Stimulated activated CD4-positive, alpha-beta T cell treated with anti-CD3 and anti-CD28 coated beads, Interleukin-12 subunit alpha, Interleukin-12 subunit beta, amount 100 ng/mL, for 4 hours (primary cell): Measurements from ENCODE around the gene COBLL1.

Experiments
- DNase-seq: peaks from one replicate; pipeline ENCODE4 v3.0.0-alpha.2; 2020

COBLL1 gene

DNA sequence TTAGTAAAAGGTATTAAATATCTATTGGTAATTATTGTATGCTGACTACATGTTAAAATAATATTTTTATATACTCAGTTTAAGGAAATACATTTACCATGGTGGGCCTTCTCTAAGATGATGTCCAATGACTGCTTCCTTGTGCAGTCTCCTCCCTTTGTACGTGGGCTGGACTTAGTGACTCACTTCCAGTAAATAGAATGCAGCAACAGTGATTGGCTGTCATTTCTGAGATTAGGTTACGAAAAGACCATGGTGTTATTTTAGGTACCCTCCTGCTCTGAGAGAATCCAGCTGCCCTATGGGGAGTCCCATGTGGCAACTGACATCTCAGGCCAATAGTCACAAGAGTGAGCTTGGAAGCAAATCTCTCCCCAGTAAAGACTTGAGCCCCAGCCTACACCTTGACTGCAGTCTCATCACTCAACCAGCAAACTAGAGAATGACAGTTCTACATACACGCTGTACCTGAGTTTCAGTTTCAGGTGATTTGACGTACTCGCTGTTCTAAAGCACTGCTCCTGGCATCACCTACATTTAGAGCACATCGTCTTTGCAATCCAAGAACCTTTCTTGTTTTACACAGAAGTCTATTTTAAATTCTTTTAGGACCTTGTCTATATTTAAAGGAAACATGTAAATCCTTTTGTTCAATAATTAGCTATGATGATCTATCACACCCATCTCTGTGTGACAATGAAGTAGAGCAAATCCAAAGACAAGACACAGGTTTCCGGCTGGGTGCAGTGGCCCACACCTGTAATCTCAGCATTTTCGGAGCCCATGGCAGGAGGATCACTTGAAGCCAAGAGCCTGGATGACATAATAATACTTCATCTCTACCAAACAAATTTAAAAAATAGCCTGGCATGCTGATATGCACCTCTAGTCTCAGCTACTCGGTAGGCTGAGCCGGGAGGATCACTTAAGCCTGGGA lies 87.2 kb downstream of the COBLL1 start:
- DNase-seq: no peak

DNA sequence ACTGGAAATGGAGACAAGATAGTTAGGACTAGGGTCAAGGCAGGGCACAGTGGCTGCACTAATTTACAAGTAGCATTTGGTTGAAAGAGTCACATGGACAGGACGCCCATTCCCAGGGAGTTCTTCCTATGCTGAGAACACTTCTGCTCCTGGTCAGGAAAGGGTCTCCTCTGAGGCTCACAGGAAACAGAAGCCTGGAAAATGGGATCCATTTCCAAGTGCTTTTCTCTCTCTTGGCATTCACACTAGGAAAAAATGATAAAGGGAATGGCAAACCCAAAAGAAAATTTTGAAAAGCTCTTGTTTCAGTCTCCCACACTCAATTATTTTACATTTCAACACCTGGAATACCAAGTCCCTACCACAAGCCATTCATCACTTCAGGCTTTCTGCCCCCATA lies 88.7 kb downstream of the COBLL1 start:
- no peak for DNase-seq

DNA sequence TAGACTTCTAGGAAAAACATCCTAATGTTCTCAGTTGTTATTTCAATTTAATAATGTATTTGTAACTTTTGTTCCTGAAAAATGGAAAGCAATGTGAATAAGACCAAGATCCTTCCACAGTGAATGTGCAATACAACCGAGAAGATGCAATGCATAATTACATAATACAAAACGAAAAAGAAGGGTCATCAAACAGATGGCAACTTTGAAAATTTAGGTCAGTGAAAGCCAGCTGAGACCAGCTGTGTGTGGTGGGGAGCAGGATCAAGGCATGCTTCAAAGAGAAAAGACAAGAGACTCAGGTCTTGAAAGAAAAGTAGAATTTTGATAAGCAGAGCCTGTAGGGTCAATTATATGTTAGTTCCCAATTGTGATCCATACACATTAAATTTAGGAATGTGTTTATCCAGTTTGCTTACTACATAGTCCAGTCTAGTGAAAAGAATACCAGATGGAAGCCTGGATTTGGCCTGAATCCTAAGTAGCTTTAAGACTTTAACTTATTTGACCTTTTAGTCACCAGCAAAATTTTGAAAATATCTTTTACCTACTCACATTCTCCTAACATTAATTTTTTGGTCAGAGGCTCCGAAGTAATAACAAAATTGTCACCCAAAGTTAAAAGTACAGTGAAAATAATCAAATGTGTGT lies 93.7 kb downstream of the COBLL1 start:
- DNase-seq: no peak

DNA sequence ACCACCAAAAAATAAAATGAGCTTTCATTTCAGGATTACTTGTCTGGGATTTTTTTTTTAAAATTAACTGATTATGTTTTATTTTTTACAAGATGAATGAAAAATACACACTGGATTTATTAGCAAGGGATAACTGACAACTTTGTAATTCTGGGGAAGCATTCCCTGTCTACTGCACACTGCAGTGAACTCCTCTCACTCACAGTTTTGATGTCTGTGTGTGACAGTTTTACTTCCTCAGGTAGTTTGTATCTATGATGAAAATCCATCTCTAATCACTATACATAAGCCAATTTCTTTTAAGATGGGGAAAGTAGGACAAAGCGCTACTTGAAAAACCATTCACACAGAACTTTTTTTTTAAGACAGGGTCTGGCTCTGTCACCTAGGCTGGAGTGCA lies 94.5 kb downstream of the COBLL1 start:
- no peak for DNase-seq

DNA sequence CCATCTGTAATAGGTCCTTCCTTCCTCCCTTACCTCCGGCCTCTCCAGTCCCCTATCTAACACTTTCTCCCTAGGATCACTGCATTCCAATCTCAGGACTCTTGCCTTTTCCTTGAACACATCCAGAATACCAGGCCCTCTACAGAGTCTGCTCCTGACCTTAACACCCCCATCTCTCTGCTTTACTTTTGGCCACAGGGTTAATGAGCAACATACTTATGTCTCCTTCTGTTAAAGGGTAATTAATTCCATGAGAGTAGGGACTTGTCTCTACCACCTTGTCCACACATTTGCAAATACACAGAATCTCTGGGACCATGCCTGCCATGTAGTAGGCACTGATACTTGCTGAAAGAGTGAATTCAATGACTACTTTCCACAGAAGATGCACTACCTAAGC lies 94.9 kb downstream of the COBLL1 start:
- DNase-seq: no peak

DNA sequence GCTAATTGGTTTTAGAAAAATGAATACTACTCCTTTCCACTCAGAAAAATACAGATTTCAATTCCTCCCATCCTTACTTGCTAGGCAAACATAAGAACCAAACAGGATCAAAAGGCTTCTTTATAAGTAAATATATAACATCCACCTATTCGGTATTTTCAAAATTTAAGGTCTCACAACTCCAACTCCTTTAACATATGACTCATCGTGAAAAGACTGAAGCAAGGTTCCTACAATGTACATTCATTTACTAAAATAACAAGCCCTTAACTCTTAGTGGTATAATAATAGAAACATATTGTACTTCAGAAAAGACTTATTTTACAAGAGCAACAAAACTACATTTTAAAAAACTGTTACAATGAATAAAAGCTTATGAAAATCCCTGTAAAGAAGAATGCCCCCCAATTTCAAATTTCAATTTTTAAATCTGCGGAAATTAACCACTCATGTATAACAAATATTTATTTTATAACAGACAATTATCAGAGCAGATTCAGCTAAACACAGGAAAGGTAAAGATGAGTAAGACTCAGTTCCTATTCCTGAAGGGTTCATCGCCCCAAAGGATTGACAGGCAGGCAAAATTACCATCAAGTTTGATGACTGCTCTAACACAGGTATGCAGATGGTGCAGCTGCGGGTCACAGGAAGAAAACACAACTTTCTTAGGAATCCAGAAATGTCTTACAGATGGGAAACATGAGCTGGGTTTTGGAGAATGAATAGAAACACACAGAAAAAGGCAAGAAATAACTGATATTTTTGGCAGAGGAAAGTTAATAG lies 96.4 kb downstream of the COBLL1 start:
- DNase-seq: no peak

DNA sequence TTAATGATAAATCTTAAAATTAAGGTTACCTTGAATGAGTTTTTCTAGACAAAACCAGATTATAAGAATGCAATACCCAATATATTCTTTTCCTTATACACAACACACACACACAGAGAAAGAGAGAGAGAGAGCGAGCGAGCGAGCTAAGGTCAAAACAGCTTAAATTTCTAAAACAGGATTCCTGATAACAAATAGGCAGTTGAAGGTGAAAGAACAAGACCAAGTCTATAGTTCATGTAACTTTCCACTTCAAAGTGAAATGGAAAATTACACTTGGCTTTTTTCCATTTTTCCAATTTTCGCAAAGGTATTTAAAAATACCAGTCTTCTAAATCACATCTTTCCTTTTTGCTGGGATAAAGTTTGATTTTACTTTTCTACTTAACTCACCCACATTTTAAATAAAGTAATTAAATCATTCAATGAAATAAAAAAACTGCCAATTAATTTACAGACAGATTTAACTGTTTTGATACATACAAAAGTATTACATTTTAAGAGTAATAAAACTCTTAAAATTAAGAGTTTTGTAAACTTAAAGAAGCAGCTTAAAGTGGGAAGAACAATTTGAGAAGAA lies 98.8 kb downstream of the COBLL1 start:
- DNase-seq: no peak

DNA sequence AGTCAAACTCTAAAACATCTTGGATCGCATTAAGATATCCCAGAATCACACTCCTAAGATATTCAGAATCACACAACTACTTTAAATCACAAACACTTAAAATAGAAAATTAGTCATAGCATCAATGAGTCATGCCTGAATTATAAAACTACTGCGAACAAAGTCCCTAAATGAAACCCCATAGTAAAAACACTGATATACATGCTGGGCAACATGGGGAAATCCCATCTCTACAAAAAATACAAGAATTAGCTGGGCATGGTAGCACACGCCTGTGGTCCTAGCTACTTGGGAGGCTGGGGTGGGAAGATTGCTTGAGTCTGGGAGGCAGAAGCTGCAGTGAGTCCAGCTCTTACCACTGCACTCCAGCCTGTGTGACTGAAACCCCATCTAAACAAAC lies 101.7 kb downstream of the COBLL1 start:
- no peak for DNase-seq

DNA sequence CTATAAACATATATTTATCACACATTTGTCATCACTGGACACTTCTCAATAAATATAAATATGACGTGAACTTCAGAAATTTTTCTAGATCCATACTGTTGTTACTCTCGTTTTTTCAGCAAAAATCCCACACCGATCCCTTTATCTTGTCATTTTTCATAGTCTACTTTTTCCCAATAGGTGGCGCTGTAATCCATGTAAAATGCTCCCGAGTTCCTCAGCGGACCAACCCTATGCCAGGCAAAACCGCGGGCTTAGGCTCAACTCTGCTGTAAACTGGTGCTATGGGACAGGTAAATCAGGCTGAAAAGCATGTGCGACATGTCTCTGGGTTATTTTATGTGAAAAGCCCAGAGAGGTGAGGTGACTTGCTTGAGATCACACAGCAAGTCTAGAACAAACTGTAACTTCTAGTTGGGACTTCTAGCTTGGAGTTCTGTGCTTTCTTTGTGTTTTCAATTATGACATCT lies 104.0 kb downstream of the COBLL1 start:
- no peak for DNase-seq

DNA sequence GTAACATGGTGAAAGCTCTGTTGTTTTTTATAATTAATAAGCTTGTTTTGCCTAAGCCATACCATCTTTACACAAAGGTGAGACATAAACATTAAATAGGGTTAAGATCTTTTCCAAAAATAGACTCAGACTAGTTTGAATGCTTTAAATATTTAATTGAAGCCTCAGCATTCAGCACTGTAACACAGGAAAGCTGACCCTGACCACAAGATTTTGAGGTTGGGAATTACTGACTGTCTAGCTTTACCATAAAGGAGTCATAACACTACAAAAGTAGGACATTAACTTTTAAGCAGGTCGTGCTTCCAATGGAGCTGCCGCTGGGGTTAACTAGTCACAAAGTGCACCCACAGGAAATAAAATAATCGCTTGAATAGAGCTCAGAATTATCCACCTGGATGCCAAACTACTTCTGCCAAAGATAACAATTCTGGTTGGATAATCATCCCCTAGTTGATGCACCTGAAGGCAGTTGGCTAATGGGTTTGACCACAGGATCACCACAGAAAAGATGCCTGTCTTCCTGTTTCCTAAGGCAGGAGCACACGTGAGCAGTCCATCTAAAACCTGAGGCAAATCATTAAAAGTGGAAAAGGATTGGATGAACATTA lies 106.2 kb downstream of the COBLL1 start:
- DNase-seq: no peak

DNA sequence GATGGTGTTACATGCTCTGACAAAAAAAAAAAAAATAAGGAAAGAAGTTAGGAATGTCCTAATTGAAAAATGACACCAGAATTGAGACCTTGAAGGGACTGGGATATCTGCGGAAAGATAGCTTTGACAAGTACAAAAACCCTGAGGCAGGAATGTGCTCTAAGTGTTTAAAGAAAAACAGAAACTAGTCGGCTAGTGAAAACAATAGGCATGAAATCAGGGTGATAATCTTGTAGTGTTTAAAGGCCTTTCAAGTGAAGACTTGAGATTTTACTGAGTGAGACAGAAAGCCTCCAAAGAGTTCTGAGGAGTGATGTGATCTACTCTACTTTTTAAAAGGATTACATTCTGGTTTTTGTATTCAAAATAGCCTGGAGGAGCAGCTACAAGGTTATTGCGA lies 107.4 kb downstream of the COBLL1 start:
- DNase-seq: no peak

DNA sequence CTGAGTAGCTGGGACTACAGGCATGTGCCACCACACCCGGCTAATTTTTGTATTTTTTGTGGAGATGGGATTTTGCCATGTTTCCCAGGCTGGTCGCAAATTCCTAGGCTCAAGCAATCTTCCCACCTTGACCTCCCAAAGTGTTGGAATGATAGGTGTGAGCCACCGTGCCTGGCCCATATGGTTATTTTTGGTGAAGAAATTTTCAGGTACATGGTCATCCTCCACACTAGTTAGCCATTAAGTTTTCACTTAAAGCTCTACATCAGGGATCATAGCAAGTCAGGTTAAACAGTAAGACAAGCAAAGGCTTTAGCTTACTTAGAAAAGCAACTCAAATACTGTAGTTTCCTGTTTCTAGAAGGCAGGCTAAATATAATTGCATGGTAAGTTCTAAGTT lies 116.1 kb downstream of the COBLL1 start:
- no peak for DNase-seq

DNA sequence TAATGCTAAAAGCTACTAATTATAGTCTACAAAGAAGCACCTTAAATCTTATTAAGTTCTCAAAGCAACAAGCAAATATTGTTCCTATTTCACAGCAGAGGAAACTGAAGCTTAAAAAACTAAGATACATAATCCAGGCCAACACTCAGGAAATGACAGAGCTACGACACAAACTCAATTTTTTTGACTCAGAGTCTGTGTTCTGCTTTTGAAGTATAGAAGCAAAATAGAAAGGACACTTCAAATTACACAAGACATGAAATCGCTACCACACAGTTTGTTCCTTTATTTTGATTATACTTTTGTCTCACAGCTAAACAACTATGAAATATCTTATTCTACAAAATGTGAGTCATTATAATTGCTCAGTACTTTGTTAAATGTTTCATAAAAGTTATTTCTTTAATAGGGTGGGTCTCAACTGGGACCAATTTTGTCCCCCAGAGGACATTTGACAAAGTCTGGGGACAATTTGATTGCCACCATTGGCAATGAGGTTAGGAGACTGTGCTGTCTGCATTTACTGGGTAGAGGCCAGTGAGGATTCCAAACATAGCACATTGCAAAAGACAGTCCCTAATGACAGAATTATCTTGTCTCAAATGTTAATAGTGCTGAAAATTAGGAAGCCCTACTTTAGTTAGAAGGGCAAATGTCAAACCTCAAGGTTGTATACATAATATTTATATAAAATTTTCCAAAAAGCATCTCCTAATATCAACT lies 118.8 kb downstream of the COBLL1 start:
- DNase-seq: no peak

DNA sequence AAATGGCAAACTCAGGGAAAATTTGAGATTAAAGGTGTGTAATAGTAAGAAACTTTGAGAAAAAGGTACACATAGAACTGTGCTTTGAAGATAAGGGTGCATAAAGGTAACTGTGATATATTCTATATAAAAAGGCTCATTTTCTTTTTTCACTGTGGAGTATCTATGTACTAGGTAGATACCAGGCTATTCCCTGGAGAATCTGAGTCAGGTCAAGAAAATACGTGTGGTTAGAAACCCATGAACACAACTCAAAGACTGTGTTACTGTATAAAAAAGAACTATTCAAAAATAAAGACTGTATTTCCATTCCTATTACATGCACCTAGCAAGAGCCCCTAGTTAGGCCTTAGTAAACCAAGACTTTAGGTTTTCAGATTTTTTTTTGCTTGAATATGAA lies 120.2 kb downstream of the COBLL1 start:
- no peak for DNase-seq

DNA sequence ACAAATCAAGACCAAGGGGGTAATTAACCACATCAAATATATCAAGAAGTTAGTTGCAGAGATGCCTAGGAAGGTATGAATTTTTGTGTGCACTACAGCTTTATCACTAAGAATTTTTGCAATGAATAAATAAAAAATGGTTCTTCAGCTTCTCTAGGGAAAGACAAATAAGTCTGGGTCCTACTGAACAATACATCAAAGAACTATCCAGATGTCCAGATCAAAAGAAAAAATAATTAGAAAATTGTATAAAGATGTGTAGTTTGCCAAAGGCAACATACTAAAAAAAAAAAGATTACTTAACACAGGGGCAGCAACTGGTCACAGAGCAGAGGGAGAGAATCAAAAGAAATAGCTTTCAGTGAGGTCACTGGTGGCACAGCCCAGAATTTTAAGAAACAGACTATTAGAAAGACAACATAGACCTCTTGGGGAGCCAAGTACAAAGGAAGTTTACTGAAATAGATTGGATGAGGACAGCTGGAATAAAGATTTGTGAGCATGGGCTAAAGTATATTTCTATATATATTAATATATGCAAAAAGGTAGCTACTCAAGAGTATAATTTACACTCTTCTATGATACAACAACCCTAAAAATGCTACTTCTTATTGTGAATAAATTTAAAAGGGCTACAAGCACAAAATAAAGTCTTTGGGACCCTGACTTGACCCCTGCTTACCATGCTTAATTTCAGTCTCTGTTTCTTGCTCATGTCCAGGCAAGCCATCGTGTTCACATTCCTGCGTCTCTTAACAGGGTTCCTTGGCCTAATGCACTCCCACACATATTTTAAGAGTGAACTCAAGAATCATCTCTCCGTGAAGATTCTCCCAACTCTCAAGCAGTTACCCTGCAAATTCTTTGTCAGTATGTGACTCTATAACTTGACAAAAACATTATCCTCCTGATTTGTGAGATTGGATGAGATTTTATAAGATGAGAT lies 121.4 kb downstream of the COBLL1 start:
- DNase-seq: no peak

DNA sequence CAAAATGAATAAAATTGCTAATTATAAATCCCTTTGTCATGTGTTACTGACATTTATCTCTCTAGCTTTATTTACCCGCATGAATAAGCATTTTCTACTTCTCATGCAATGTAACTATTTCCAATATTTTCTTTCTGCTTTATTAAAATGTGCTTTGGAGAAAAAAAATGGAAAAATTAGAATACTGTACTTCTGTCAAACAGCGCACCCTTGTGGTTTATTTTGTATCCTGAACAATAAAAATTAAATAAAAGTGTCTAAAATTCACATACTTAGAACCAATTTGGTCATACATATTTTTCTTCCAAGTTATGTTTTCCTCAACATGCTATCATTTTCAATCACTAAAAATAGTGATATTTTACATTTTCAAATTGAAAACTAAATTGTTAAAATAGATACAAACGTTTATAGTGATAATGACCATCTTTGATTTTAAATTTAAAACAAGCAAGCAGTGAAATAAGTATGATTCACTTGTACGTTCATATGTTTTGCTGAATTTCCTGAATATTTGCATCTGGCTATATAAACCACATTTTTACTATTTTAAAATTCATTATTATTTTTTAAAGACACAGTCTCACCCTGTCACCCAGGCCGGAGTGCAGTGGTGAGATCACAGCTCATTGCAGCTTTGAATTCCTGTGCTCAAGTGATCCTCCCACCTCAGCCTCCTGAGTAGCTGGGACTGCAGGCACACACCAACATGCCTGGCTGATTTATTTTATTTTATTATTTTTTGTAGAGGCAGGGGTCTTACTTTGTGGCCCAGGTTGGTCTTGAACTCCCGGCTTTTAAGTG lies 124.4 kb downstream of the COBLL1 start:
- DNase-seq: no peak

DNA sequence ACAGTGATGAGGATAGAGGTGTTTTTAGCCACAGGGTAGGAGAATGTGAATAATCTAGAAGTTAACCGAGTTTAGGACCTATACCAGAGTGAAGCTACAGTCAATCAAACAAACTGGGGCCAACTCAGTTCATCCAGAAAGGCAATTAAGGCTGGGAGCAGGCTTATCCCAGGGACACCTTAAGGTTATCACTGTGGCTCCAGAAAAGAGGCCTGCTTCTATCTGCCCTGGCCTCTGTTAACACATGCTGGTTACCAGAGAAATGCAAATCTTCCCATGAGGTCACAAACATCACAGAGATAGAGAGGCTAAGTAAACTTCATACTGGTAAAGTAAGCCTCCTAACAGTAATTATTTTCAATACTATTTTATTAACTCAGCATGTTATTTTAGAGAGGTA lies 127.2 kb downstream of the COBLL1 start:
- DNase-seq: no peak

DNA sequence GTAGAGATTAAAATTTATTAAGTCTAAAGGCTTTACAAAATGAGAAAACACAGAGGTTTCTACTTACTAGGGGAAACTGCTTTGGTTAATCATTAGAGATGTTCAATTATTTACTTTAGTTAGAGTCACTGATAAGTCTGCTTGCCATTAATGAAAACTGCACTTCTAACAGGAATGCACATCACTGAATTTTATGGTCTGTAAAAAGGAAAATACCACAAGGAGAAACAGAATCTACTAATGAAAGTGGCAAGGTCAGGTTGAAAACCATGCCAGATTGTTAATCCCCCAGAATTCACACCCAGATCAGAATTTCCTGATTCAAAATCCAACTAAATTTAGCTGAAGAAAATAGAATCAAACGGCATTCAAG lies 129.9 kb downstream of the COBLL1 start:
- DNase-seq: no peak

DNA sequence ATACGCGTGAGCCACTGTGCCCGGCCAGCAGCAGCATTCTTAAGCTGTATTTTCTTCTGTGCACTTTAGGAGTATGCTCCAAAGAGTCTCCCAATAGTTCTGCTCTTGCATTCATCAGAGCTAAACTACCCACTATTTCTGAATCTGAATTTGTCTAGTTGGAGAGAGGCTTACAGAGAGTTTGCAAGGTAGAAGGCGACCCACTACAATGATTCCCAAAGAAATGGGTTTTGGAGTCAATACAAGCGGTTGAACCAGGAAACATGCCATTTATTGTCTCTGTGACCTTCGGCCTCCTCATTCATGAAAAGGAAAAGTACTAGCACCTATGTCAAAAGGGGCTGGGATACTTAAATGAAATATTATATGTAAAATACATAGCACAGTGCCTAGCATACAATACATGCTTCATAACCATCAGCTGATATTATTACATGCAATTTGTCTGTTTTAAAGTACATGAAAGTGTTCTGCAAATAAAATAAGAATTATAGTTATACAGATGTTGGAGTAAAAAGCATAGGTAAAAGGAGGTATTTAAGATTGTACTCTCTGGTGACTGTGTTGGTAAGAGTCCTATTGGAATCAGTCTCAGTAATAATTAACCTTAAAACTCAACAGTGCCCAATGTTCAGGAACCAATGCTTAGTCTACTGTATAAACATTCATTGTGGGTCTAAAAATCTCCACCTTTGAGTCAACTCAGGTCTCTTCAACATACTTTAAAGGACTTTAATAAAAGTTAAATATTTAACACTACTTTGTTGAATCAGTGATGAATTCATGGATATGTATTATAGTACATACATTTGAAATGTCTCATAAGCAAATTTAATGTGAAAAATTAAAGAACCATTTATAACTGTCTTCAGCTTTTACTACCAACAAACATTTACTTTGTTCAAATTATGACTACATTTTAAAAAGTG lies 130.5 kb downstream of the COBLL1 start:
- DNase-seq: no peak
